Measurements from ENCODE around the gene MYH14.

DNA sequence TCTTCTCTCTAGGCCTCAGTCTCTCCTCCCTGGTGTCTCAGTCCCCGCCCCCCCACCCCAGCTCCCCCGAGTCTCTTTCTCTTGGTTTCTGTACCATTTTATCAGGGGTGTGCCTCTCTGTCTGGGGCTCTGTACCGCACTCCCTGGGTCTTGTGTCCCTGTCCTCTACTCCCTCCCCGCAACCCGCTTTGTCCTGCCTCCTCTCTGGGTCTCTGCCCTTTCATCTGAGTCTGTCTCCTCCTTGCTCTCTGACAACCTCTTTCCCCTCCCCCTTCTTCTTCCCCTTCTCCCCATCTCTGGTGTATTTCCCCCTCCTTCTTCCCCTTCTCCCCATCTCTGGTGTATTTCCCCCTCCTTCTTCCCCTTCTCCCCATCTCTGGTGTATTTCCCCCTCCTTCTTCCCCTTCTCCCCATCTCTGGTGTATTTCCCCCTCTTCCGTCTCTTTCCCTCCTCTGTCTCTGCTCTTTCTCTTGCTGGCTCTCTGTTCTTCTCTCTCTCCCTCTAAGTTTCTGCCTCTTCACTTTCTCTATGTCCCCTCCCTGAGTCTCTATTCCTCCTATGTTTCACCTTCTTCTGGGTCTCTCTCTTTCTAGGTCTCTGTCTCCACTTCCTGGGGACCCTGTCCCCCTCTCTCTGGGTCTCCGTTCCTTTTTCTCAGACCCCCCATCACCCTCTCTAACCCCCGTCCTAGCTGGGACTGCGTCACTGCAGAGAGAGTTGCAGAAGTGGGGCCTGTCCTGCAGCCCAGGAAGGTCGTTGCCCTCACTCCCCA is 128.0 kb downstream of the MYH14 start:
- TF ChIP-seq, protein P1, sequence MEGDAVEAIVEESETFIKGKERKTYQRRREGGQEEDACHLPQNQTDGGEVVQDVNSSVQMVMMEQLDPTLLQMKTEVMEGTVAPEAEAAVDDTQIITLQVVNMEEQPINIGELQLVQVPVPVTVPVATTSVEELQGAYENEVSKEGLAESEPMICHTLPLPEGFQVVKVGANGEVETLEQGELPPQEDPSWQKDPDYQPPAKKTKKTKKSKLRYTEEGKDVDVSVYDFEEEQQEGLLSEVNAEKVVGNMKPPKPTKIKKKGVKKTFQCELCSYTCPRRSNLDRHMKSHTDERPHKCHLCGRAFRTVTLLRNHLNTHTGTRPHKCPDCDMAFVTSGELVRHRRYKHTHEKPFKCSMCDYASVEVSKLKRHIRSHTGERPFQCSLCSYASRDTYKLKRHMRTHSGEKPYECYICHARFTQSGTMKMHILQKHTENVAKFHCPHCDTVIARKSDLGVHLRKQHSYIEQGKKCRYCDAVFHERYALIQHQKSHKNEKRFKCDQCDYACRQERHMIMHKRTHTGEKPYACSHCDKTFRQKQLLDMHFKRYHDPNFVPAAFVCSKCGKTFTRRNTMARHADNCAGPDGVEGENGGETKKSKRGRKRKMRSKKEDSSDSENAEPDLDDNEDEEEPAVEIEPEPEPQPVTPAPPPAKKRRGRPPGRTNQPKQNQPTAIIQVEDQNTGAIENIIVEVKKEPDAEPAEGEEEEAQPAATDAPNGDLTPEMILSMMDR (conservative IDR thresholded peaks at IDR 0.05; ENCODE audit: low read length) = no peak
- no peak for TF ChIP-seq EZH2phosphoT487 (IDR thresholded peaks at IDR 0.05; ENCODE audit: borderline replicate concordance, low read depth, low read length)
